HK-2 (cell line): ENCODE data around the gene MCM3AP.
"Not testable (repeated sequence)": the region's sequence is repeated elsewhere in the genome, so short reads cannot be mapped to it uniquely, and the experiment has no call there.

Experiments
- DNase-seq: peaks from one replicate; pipeline ENCODE4 v3.0.0-alpha.2; 2018; ENCODE audit not compliant: unreplicated experiment

MCM3AP gene

GRCh38 chr21:46311568-46311967 lies 26.2 kb upstream of the MCM3AP start:
- no peak for DNase-seq

GRCh38 chr21:46310260-46310659 lies 24.8 kb upstream of the MCM3AP start:
- not testable (repeated sequence) for DNase-seq

- no peak for DNase-seq
These were observed 23.0 kb upstream of the MCM3AP start for GRCh38 chr21:46308431-46308830.

GRCh38 chr21:46307625-46308024 lies 22.2 kb upstream of the MCM3AP start:
- no peak for DNase-seq

GRCh38 chr21:46304955-46305354 lies 19.5 kb upstream of the MCM3AP start:
- no peak for DNase-seq

GRCh38 chr21:46304437-46304836 lies 19.0 kb upstream of the MCM3AP start:
- no peak for DNase-seq

- DNase-seq, result no peak
These were observed 16.3 kb upstream of the MCM3AP start for GRCh38 chr21:46301759-46302158.

- no peak for DNase-seq
These were observed 13.8 kb upstream of the MCM3AP start for GRCh38 chr21:46299167-46299566.

- DNase-seq, result no peak
These were observed 12.2 kb upstream of the MCM3AP start for GRCh38 chr21:46297338-46298271.

GRCh38 chr21:46295996-46296752 lies 10.8 kb upstream of the MCM3AP start:
- DNase-seq, result no peak

- DNase-seq, result peak; percentile 29
These were observed 9.9 kb upstream of the MCM3AP start for GRCh38 chr21:46295177-46295770.

- peak; percentile 69 for DNase-seq
These were observed 9.3 kb upstream of the MCM3AP start for GRCh38 chr21:46294647-46295176.

- DNase-seq, result no peak
These were observed 6.2 kb upstream of the MCM3AP start for GRCh38 chr21:46291561-46291960.

GRCh38 chr21:46289655-46290179 lies 4.3 kb upstream of the MCM3AP start:
- no peak for DNase-seq

- DNase-seq, result no peak
These were observed 2.1 kb upstream of the MCM3AP start for GRCh38 chr21:46287541-46287940.

- no peak for DNase-seq
These were observed 1.2 kb upstream of the MCM3AP start for GRCh38 chr21:46286648-46287002.

GRCh38 chr21:46285761-46286647 lies 593 bp upstream of the MCM3AP start, which contains the start of gene YBEY:
TSS of gene YBEY (plus strand) at chr21:46286342. CDS start at chr21:46286914, 572 bp downstream.
- peak; percentile 81 for DNase-seq

- no peak for DNase-seq
These were observed 678 bp downstream of the MCM3AP start for GRCh38 chr21:46284733-46285132.

GRCh38 chr21:46284077-46284644 lies 1.2 kb downstream of the MCM3AP start:
- DNase-seq, result no peak

GRCh38 chr21:46274797-46275390 lies 10.5 kb downstream of the MCM3AP start:
- no peak for DNase-seq
